ENCODE data around the gene PCBP1.

Gene PCBP1

DNA sequence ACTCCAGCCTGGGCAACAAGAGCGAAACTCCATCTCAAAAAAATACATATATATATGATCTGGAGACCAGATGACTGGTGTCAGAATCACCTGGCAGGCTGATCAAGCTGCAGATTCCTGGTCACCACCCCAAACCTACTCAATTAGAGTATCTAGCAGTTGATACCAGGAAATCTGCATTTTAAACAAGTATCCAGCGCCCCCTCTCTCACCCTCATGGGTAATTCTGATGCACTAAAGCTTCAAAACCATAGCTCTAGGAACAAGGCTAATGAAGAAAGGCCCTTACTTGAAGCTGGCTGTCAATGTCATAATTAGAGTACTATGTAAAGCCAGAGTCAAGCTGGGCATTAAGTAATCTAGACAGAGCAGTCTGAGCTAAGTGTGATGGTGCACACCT lies 25.0 kb upstream of the PCBP1 start:
- no peak overlapping the region for H3K4me3 ChIP-seq (ENCODE audit: low read depth, low read length)
- TF ChIP-seq, protein P1, sequence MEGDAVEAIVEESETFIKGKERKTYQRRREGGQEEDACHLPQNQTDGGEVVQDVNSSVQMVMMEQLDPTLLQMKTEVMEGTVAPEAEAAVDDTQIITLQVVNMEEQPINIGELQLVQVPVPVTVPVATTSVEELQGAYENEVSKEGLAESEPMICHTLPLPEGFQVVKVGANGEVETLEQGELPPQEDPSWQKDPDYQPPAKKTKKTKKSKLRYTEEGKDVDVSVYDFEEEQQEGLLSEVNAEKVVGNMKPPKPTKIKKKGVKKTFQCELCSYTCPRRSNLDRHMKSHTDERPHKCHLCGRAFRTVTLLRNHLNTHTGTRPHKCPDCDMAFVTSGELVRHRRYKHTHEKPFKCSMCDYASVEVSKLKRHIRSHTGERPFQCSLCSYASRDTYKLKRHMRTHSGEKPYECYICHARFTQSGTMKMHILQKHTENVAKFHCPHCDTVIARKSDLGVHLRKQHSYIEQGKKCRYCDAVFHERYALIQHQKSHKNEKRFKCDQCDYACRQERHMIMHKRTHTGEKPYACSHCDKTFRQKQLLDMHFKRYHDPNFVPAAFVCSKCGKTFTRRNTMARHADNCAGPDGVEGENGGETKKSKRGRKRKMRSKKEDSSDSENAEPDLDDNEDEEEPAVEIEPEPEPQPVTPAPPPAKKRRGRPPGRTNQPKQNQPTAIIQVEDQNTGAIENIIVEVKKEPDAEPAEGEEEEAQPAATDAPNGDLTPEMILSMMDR (IDR thresholded peaks at IDR 0.05; ENCODE audit: low read depth, low read length) = no peak

DNA sequence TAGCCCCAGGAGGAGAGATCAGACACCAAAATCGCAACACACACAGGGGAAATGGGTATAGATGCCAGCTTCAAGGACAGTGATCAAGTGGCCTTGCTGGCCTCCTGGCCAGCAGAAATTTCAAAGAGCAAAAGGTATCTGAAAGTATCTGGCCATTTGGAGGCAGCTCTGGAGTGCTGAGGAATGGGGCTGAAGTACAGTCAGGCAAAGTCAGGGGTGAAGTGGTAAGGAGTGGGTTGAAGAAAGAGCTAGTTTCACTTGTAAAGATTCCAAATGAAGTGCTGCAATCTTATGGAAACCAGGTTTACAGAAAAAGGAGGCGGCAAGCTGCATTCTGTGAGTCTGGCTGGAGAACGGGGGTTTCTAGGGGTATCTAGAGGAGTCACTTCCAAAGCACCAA lies 19.2 kb upstream of the PCBP1 start:
- TF ChIP-seq, protein P1 (IDR thresholded peaks at IDR 0.05; ENCODE audit: low read depth, low read length) = no peak
- H3K4me3 ChIP-seq (ENCODE audit: low read depth, low read length) = no peak overlapping the region

DNA sequence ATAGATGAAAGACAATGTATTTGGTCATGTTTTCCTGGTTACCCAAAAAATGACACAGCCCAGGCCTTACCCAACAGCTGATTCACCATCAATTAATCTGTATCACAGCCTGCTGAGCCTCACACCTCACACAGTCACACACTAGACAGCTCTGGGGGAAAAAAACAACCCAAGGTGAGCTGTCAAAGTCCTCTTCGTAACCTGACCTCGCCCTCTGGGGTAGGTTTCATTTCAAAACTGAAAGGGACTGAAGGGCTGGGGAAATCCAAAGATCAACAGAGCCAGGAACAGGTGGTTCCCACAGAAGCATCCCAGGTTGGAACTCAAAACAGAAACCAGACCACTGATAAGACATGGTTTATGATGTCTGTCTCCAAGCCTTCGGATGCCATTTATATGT lies 18.2 kb upstream of the PCBP1 start:
- no peak overlapping the region for H3K4me3 ChIP-seq (ENCODE audit: low read depth, low read length)
- TF ChIP-seq, protein P1 (IDR thresholded peaks at IDR 0.05; ENCODE audit: low read depth, low read length) = no peak

DNA sequence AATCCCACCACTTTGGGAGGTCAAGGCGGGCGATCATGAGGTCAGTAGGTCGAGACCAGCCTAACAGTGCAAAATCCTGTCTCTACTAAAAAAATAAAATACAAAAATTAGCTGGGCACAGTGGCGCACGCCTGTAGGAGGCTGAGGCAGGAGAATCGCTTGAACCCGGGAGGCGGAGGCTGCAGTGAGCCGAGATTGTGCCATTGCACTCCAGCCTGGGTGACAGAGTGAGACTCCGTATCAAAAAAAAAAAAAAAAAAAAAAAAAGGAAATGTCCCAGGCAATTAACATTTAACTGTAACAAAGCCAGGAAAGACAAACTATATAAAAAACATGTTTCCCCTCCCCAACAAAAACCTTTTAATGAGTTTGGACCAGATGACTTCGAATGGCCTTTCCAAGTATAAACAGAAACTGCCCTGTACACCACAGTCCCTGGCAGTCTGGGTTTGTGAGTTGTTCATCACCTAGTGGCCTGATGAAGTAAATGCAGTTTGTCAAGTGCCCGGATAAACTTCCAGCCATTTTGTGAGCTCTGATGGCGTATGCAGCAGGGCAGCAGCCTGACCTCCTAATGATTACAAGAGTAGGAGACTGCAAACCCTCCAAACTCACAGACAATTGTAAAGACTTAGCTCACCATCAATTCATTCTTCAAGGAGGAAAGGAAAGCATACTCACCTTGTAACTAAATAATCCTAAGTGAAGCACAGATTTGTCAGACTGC lies 16.6 kb upstream of the PCBP1 start:
- no peak overlapping the region for H3K4me3 ChIP-seq (ENCODE audit: low read depth, low read length)
- TF ChIP-seq, protein P1 (IDR thresholded peaks at IDR 0.05; ENCODE audit: low read depth, low read length) = peak; percentile 93

DNA sequence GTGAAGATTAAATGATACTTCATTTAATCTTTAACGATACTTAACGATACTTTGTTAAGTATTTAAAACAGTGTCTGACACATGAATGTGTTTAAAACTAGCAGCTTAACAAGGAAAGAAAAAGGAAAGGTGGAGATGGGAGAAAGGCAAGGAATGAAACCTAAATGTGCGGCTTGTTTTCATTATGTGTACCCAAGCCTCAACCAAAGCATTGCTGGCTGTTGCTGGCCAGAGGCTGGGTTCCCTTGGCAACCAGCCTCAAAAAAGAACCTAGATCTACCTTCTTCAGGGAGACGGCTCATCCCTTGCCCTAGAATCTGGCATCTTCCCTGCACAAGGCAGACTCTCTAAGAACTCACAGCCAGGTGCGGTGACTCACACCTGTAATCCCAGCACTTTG lies 13.8 kb upstream of the PCBP1 start:
- TF ChIP-seq, protein P1 (IDR thresholded peaks at IDR 0.05; ENCODE audit: low read depth, low read length) = no peak
- no peak overlapping the region for H3K4me3 ChIP-seq (ENCODE audit: low read depth, low read length)

DNA sequence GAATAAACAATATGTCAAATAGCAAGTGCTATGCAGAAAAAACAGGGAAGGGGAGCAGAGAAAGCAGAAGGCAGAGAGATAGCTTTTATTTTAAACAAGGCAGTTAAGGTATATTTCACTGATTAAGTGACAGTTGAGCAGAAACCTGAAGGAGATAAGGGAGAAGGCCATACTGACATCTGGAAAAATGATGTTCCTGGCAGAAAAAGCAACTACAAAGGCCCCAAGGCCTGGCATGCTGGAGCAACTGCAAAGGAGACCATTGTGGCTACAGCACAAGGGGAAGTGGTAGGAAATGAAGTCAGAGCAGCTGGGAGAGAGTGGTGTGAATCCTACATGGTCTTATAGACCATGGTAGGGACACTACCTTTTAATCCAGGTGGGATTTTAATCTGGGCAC lies 8.9 kb upstream of the PCBP1 start:
- TF ChIP-seq, protein P1 (IDR thresholded peaks at IDR 0.05; ENCODE audit: low read depth, low read length) = no peak
- H3K4me3 ChIP-seq (ENCODE audit: low read depth, low read length) = no peak overlapping the region

DNA sequence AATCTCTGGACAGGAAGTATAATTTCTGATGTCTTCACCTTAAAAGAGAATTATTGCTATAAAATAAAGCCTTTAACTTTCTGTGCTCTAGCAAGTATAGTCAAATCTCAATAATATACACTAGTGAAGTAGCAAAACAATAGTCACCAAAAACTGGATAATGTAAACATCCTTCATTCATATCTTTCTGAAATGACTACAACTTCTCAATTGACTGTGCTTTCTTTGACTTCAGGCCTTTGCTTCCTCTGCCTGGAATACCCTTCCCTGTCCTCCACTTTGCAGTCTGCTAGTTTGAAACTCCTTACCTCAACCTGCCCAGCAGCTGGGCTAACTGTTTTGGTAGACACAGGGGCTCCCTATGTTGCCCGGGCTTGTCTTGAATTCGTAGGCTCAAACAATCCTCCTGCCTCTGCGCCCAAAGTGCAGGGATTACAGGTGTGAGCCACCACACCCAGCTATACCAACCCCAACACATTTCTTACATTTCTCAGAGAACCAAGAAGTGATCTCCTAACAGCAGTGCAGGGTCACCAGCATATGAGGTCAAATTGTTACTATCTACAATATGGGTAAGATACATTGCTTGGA lies 6.6 kb upstream of the PCBP1 start:
- no peak overlapping the region for H3K4me3 ChIP-seq (ENCODE audit: low read depth, low read length)
- TF ChIP-seq, protein P1 (IDR thresholded peaks at IDR 0.05; ENCODE audit: low read depth, low read length) = no peak
